IMR-90 (cell line): Measurements from ENCODE around the gene MORC2. TPM values are rescaled to one million over a fixed set of nuclear protein-coding genes. Genes with fewer than 3 reads are reported as not detected.

ENCODE experiments used
- ATAC-seq: fragments of 200-7000 bp; cut with Tn5 transposase; 2 replicates; pipeline ENCODE4 v1.9.1; 2020; ENCODE audit warnings: low read depth, mild to moderate bottlenecking, moderate library complexity
- BruUV-seq: library from RNA; stranded (reverse); fragments of 400-500 nt; replicated peaks from 2 replicates; lab custom pipeline; 2021; lab: Mats Ljungman, UMichigan
- CTCF ChIA-PET: fragments of 300-600 bp; formaldehyde crosslinking; extraction: SDS; loops from one replicate; lab custom pipeline; 2021; ENCODE audit warnings: antibody characterized with exemption; lab: Yijun Ruan, JAX
- POLR2A ChIA-PET: fragments of 300-600 bp; sonication (Branson Sonifier 250); formaldehyde crosslinking; loops from one replicate; lab custom pipeline; 2022; ENCODE audit warnings: antibody characterized with exemption; ENCODE audit not compliant: unreplicated experiment; lab: Charles Lee
- DNase-seq: peaks from one replicate; pipeline ENCODE4 v3.0.0; 2013
- H2AFZ ChIP-seq: replicated peaks from 2 replicates; pipeline ENCODE3; 2013; ENCODE audit warnings: low read length, mild to moderate bottlenecking; ENCODE audit not compliant: poor library complexity
- H2AK5ac ChIP-seq: 2 replicates; pipeline ENCODE4 v1.6.1; 2013; ENCODE audit warnings: low read depth, low read length, inconsistent platforms
- H2AK9ac ChIP-seq: replicated peaks from 2 replicates; pipeline ENCODE3; 2013; ENCODE audit warnings: mild to moderate bottlenecking, low read depth, low read length, moderate library complexity; ENCODE audit not compliant: poor library complexity
- H2BK120ac ChIP-seq: 2 replicates; pipeline ENCODE4 v1.6.1; 2013; ENCODE audit warnings: low read depth, low read length, inconsistent platforms
- H2BK15ac ChIP-seq: 3 replicates; pipeline ENCODE4 v1.6.1; 2013; ENCODE audit warnings: low read depth, low read length, inconsistent platforms
- H2BK20ac ChIP-seq: 2 replicates; pipeline ENCODE4 v1.6.1; 2013; ENCODE audit warnings: low read depth, mild to moderate bottlenecking, inconsistent platforms, low read length, moderate library complexity
- H2BK5ac ChIP-seq: 2 replicates; pipeline ENCODE4 v1.6.1; 2013; ENCODE audit warnings: mild to moderate bottlenecking, low read depth, low read length, inconsistent platforms; ENCODE audit not compliant: poor library complexity, severe bottlenecking
- H3K14ac ChIP-seq: replicated peaks from 2 replicates; pipeline ENCODE4 v1.6.1; 2013; ENCODE audit warnings: low read depth, low read length, inconsistent platforms
- H3K18ac ChIP-seq: 2 replicates; pipeline ENCODE4 v1.6.1; 2013; ENCODE audit warnings: low read depth, low read length, control low read depth
- H3K23ac ChIP-seq: 2 replicates; pipeline ENCODE4 v1.6.1; 2013; ENCODE audit warnings: low read depth, low read length, inconsistent platforms
- H3K27ac ChIP-seq: 2 replicates; pipeline ENCODE4 v1.5.1; 2013; ENCODE audit warnings: mild to moderate bottlenecking, control low read depth, low read length; ENCODE audit not compliant: insufficient read depth
- H3K27me3 ChIP-seq: 2 replicates; pipeline ENCODE4 v1.6.1; 2013; ENCODE audit warnings: low read length; ENCODE audit not compliant: control insufficient read depth, insufficient read depth
- H3K36me3 ChIP-seq: 2 replicates; pipeline ENCODE4 v1.6.1; 2013; ENCODE audit warnings: low read length, mixed read lengths; ENCODE audit not compliant: control insufficient read depth, insufficient read depth
- H3K4ac ChIP-seq: 2 replicates; pipeline ENCODE4 v1.6.1; 2013; ENCODE audit warnings: low read depth, low read length, inconsistent platforms
- H3K4me1 ChIP-seq: 2 replicates; pipeline ENCODE4 v1.6.1; 2013; ENCODE audit warnings: low read length, mixed read lengths; ENCODE audit not compliant: control insufficient read depth, insufficient read depth
- H3K4me2 ChIP-seq: 2 replicates; pipeline ENCODE4 v1.6.1; 2013; ENCODE audit warnings: low read depth, mild to moderate bottlenecking, control low read depth, low read length, moderate library complexity
- H3K4me3 ChIP-seq: 2 replicates; pipeline ENCODE4 v1.5.1; 2013; ENCODE audit warnings: low read depth, mild to moderate bottlenecking, control low read depth, low read length, moderate library complexity; ENCODE audit not compliant: insufficient read depth
- H3K56ac ChIP-seq: 2 replicates; pipeline ENCODE4 v1.6.1; 2013; ENCODE audit warnings: low read length, inconsistent platforms; ENCODE audit not compliant: insufficient read depth; ENCODE audit errors: extremely low read depth
- H3K79me1 ChIP-seq, 2 experiments: 2 replicates each; pipeline ENCODE4 v1.6.1; 2013; ENCODE audit warnings: low read length in 2 of 2, inconsistent platforms in 1 of 2, low read depth in 1 of 2
- H3K9ac ChIP-seq: 2 replicates; pipeline ENCODE4 v1.6.1; 2013; ENCODE audit warnings: low read depth, low read length, control low read depth
- H3K9me1 ChIP-seq: 2 replicates; pipeline ENCODE4 v1.6.1; 2013; ENCODE audit warnings: low read length, inconsistent platforms; ENCODE audit not compliant: insufficient read depth
- H3K9me3 ChIP-seq: 2 replicates; pipeline ENCODE4 v1.6.1; 2013; ENCODE audit warnings: low read length; ENCODE audit not compliant: control insufficient read depth, insufficient read depth
- H4K20me1 ChIP-seq: 2 replicates; pipeline ENCODE4 v1.6.1; 2013; ENCODE audit warnings: low read length, inconsistent platforms; ENCODE audit not compliant: insufficient read depth
- H4K5ac ChIP-seq: 2 replicates; pipeline ENCODE4 v1.6.1; 2013; ENCODE audit warnings: mild to moderate bottlenecking, low read depth, low read length, control low read depth
- H4K8ac ChIP-seq, 2 experiments: 2 replicates each; pipeline ENCODE4 v1.6.1; 2013; ENCODE audit warnings: low read depth in 2 of 2, low read length in 2 of 2, control low read depth in 1 of 2, inconsistent platforms in 1 of 2
- H4K91ac ChIP-seq: 2 replicates; pipeline ENCODE4 v1.6.1; 2013; ENCODE audit warnings: low read depth, low read length, inconsistent platforms; ENCODE audit not compliant: insufficient read depth
- BHLHE40 ChIP-seq: fragments of 150-350 bp; IDR thresholded peaks from 2 replicates; pipeline ENCODE4 v1.6.1; 2016; ENCODE audit warnings: mild to moderate bottlenecking, low read depth, low read length
- CEBPB ChIP-seq: IDR thresholded peaks from 2 replicates; pipeline ENCODE4 v1.6.1; 2012; ENCODE audit warnings: low read depth, low read length, improper control_type of control experiment
- CHD1 ChIP-seq: IDR thresholded peaks from 2 replicates; pipeline ENCODE4 v1.6.1; 2012; ENCODE audit warnings: low read depth, low read length, improper control_type of control experiment
- CTCF ChIP-seq: conservative IDR thresholded peaks from 2 replicates; pipeline ENCODE4 v1.5.1; 2012; ENCODE audit warnings: mild to moderate bottlenecking, low read depth, low read length, improper control_type of control experiment
- FOS ChIP-seq: fragments of 150-350 bp; IDR thresholded peaks from 2 replicates; pipeline ENCODE4 v1.6.1; 2016; ENCODE audit warnings: low read depth, low read length
- MAFK ChIP-seq: IDR thresholded peaks from 2 replicates; pipeline ENCODE4 v1.6.1; 2012; ENCODE audit warnings: low read depth, low read length, improper control_type of control experiment
- MXI1 ChIP-seq: IDR thresholded peaks from 2 replicates; pipeline ENCODE4 v1.6.1; 2012; ENCODE audit warnings: low read depth, mild to moderate bottlenecking, low read length, moderate library complexity, borderline replicate concordance
- NFE2L2 ChIP-seq: fragments of 150-350 bp; IDR thresholded peaks from 2 replicates; pipeline ENCODE4 v1.6.1; 2016; ENCODE audit warnings: low read depth, mild to moderate bottlenecking, low read length
- POLR2A ChIP-seq: IDR thresholded peaks from 2 replicates; pipeline ENCODE4 v1.6.1; 2012; ENCODE audit warnings: mild to moderate bottlenecking, low read depth, low read length
- RAD21 ChIP-seq: IDR thresholded peaks from 2 replicates; pipeline ENCODE4 v1.6.1; 2012; ENCODE audit warnings: low read length, improper control_type of control experiment
- RCOR1 ChIP-seq: IDR thresholded peaks from 2 replicates; pipeline ENCODE4 v1.6.1; 2012; ENCODE audit warnings: mild to moderate bottlenecking, low read length, improper control_type of control experiment; ENCODE audit not compliant: insufficient replicate concordance
- RFX5 ChIP-seq: IDR thresholded peaks from 2 replicates; pipeline ENCODE4 v1.8.0; 2012; ENCODE audit warnings: low read depth, mild to moderate bottlenecking, low read length, moderate library complexity
- SMC3 ChIP-seq: fragments of 150-350 bp; IDR thresholded peaks from 2 replicates; pipeline ENCODE4 v1.6.1; 2016; ENCODE audit warnings: low read depth, mild to moderate bottlenecking, antibody characterized with exemption, low read length, moderate library complexity
- USF2 ChIP-seq: fragments of 150-350 bp; IDR thresholded peaks from 2 replicates; pipeline ENCODE4 v1.6.1; 2017; ENCODE audit warnings: mild to moderate bottlenecking, antibody characterized with exemption, low read length, low read depth
- dilution Hi-C: fragments of 300-500 bp; cut with HindIII; formaldehyde crosslinking; loops from one replicate; pipeline ENCODE4 v1.14.3; 2018; ENCODE audit warnings: low sequenced_read_pairs; ENCODE audit not compliant: unreplicated experiment
- in situ Hi-C: fragments of 300-500 bp; cut with MboI; formaldehyde crosslinking; loops from 3 replicates; pipeline ENCODE4 v1.14.3; 2019; ENCODE audit warnings: low sequenced_read_pairs, inconsistent platforms, mixed read lengths
- intact Hi-C: fragments of 100-400 bp; cut with micrococcal nuclease; formaldehyde crosslinking; loops from 2 replicates; pipeline ENCODE4 v1.10.0; 2022
- polyA plus RNA-seq, 3 experiments: library from polyadenylated mRNA; depleted of rRNA; stranded (reverse); fragments of >200 nt; gene quantifications; 2 replicates each; pipeline ENCODE4 v1.2.3, GENCODE V29; 2012; ENCODE audit warnings: low replicate concordance in 1 of 3
- total RNA-seq: library from RNA; depleted of rRNA; stranded (reverse); fragments of >200 nt; gene quantifications from 2 replicates; pipeline ENCODE4 v1.2.3, GENCODE V29; 2012

MORC2 gene
- total and polyA plus RNA-seq, 2 of the 4 experiments (the other 2 are of a cell fraction): 15.8 to 24.7 TPM

GRCh38 chr22:31005535-31005934, 37.0 kb upstream of the MORC2 start:
- Histone ChIP-seq H2AK9ac (no peak overlapping the region), H4K5ac (no peak overlapping the region), H3K4me1 (no peaks in the 10 kb centered on the region), H4K91ac (no peak overlapping the region), H3K27ac (no peak overlapping the region), H3K27me3 (no peaks in the 10 kb centered on the region), H2AFZ (no peak overlapping the region), H3K23ac (no peak overlapping the region), H3K36me3 (no peaks in the 10 kb centered on the region), H2BK20ac (no peak overlapping the region), H3K9ac (no peak overlapping the region), H4K8ac (no peak overlapping the region), H2BK5ac (no peak overlapping the region), H4K20me1 (no peaks in the 10 kb centered on the region), H3K9me3 (peaks cover 6% of the 10 kb centered on the region), H2BK15ac (no peak overlapping the region), H3K4me3 (no peak overlapping the region), H3K4me2 (no peak overlapping the region), H2BK120ac (no peak overlapping the region), H3K56ac (no peak overlapping the region), H3K9me1 (no peaks in the 10 kb centered on the region), H3K4ac (no peak overlapping the region), H3K14ac (no peak overlapping the region), H3K18ac (no peak overlapping the region), H3K79me1 (no peaks in the 10 kb centered on the region), H2AK5ac (no peak overlapping the region)
- TF ChIP-seq SMC3: no peak
- TF ChIP-seq RFX5: no peak
- TF ChIP-seq RAD21: no peak
- TF ChIP-seq BHLHE40: no peak
- TF ChIP-seq CTCF: no peak
- TF ChIP-seq CHD1: no peak
- no peak for TF ChIP-seq FOS
- no peak for TF ChIP-seq NFE2L2
- TF ChIP-seq POLR2A: no peak
- TF ChIP-seq RCOR1: no peak
- no peak for TF ChIP-seq MXI1
- TF ChIP-seq MAFK: no peak
- no peak for TF ChIP-seq USF2
- no peak for TF ChIP-seq CEBPB
- intact Hi-C loops (no loop called here), in situ Hi-C loops (no loop called here), dilution Hi-C loops (no loop called here)
- POLR2A ChIA-PET: no interaction called here
- DNase-seq (no peak), ATAC-seq (no peak)
- BruUV-seq: no TSS peak
- CTCF ChIA-PET: no interaction called here
